ENCODE measurements around the gene BTBD1.

GRCh38 chr15:82977076-82977475, 90.0 kb downstream of the BTBD1 start:
- TF ChIP-seq EZH2 (IDR thresholded peaks at IDR 0.05; ENCODE audit: low read length, unreplicated experiment) = no peak
- no peak for TF ChIP-seq CTCF (conservative IDR thresholded peaks at IDR 0.05; ENCODE audit: low read depth, low read length)
